HG03175 (cell line): ENCODE results near the gene PLA2G4D.
A peak's percentile ranks its signal among the peaks of the same experiment; 100 is the strongest.

Experiments used
- ATAC-seq: cut with Tn5 transposase; IDR thresholded peaks from one replicate; pipeline ENCODE4 v1.9.1; 2021; ENCODE audit warnings: mild to moderate bottlenecking, moderate library complexity; ENCODE audit not compliant: unreplicated experiment

Gene PLA2G4D

GRCh38 chr15:42056934-42057798 lies 37.2 kb downstream of the PLA2G4D start:
- no peak for ATAC-seq

- no peak for ATAC-seq
These were observed 40.4 kb downstream of the PLA2G4D start for GRCh38 chr15:42053914-42054313.

GRCh38 chr15:42053010-42053409 lies 41.4 kb downstream of the PLA2G4D start:
- ATAC-seq, result no peak

DNA sequence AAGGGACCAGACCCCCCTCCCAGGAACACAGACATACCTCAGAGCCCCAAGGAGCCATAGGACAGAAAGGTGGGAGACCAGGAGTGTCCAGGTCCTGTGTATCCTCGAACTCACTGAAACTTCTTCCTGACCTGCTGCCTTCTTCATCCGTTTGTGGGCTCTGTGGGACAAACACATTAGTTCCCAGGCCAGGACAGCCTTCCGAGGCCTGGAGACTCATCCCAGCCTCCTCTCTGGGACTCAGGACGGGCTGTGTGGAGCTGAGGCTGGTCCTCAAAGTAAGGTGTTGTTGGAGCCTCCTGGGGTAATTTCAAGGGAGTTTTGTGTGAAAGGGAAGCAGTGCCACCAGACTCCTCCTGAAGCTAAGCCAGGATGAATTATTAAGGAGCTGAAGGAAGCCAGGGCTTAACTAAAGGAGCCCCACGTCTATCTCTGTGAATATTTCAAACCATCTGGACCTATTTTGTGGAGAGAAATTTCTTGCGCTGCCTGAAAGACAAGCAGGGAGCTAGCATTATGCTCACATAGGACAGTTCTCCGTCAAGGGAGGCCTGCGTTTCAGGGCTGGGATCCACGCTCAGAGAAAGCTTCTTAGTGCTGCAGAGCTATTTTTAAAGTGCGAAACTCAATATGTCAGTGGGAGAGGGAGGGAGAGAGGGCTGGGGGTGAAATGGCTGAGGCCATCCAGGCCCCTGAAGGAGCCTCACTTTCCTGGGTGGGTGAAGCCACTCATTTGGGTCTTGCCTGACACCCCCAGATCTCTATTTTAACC lies 43.7 kb downstream of the PLA2G4D start:
- no peak for ATAC-seq

DNA sequence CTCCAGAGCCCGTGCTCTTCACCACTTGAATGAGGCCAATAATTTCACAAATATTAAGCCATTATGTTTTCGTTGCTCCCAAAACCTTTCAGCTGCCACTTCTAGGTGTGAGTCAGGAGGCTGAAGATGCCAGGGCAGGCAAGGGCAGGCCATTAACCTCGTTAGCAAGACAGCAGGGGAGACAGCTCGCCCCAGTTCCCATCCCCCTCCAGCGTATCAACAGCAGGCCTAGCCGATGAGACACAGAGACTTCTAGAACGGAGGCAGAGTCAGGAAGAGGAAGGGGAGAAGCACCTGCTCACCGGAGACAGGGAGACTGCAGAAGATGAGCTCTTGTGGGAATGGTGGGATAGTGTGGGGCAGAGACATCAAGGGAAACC lies 45.6 kb downstream of the PLA2G4D start:
- ATAC-seq, result no peak

DNA sequence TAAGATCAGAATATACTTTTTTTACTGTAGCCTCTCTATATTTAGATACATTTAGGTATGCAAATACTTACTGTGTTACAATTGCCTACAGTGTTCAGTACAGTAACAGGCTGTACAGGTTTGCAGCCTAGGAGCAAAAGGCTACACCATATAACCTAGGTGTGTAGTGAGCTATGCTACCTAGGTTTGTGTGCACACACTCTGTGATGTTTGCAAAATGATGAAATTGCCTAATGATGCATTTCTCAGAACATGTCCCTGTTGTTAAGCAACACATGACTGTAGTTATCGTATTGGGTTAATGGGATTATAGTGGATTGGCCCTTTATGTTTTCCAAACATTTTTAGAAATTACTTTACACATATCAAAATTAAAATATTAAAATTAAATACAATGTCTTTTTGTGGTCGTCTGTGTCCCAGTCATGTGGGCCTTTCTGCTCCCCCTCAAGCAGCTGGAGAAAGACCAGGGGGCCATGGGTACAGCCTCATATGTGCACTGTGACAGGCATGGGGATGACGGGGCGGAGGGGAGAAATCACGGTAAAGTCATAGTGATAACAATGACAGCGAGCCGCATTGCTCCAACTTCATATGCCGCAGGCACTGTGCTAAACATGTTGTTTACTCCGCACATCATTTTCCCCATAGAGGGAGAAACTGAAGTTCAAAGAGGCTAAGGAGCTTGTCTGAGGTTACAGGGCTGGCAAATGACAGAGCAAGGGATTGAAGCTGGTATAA lies 46.1 kb downstream of the PLA2G4D start:
- no peak for ATAC-seq

- no peak for ATAC-seq
These were observed 47.8 kb downstream of the PLA2G4D start for GRCh38 chr15:42046597-42046996.

- no peak for ATAC-seq
These were observed 49.1 kb downstream of the PLA2G4D start for GRCh38 chr15:42045211-42045615.

- no peak for ATAC-seq
These were observed 51.6 kb downstream of the PLA2G4D start for GRCh38 chr15:42042602-42043400.

DNA sequence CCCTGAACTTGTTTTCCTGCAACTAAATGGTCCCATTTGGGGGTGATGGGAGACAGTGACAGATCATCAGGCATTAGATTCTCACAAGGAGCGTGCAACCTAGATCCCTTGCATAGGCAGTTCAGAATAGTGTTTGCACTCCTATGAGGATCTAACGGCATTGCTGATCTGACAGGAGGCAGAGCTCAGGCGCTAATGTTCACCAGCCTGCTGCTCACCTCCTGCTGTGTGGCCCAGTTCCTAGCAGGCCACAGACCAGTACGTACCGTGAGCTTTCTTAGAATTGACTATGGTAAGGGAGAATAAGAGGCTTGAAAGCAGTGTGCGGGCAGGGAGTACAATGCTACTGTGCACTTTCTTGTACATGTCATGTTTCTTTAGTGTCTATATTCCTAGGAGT lies 56.0 kb downstream of the PLA2G4D start:
- no peak for ATAC-seq

- ATAC-seq, result no peak
These were observed 56.7 kb downstream of the PLA2G4D start for GRCh38 chr15:42037656-42038055.

DNA sequence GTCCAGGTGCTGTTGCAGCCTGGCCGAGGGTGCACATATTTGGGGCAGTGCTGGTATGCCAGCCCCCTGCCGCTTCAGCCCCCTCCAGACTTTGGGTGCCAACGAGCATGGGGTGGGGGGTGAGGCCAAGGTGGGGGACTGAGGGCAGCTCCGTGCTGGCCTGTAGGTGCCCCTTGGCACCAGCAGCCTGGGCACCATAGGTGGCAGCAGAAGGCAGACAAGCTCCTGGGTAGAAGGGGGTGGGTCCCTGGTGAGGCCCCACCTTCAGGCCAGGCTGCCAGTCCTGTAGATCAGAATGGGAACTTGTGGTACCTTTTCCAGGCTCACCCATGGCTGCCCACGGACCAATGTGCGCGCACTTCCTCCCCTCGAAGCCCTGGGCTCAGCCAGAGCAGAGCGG lies 57.4 kb downstream of the PLA2G4D start:
- no peak for ATAC-seq

DNA sequence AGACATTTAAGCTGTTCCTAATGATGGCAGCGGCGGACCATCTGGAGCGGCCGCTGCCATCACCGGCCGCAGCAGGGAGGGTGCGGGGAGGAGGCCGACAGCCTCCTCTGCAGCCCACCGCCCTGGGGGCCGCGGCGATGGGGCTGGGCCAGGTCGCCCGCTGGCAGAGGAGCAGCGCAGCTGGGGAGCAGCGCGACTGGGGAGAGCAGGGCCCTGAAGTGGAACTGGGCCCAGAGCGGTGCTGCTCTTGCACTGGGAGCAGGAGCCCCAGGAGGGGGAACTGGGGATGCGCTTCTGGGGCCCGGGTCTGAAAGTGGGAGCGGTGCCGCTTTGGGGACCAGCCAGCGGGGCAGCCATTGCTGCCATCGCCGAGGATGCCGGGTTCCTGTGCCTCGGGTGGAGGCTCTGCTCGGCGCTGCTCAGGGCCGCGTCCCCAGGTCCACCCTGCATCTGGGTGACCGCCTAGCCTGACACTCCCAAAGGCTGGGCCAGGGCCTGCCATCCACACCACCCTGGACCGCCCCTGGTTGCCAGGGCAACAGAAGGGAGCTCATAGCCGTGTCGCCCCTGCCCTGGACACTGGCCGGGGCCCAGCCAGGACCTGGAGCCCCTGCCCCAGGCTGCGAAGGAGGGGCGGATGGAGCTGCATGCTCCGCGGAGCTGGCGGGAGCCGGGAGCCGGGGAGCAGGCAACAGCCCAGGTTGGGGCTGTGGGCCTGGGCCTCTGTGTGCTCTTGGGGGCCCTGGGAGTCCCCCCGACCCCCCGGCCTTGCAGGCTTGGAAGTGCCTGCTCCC lies 58.1 kb downstream of the PLA2G4D start:
- no peak for ATAC-seq

- peak; percentile 79 for ATAC-seq
These were observed 59.0 kb downstream of the PLA2G4D start for GRCh38 chr15:42035435-42035761.

DNA sequence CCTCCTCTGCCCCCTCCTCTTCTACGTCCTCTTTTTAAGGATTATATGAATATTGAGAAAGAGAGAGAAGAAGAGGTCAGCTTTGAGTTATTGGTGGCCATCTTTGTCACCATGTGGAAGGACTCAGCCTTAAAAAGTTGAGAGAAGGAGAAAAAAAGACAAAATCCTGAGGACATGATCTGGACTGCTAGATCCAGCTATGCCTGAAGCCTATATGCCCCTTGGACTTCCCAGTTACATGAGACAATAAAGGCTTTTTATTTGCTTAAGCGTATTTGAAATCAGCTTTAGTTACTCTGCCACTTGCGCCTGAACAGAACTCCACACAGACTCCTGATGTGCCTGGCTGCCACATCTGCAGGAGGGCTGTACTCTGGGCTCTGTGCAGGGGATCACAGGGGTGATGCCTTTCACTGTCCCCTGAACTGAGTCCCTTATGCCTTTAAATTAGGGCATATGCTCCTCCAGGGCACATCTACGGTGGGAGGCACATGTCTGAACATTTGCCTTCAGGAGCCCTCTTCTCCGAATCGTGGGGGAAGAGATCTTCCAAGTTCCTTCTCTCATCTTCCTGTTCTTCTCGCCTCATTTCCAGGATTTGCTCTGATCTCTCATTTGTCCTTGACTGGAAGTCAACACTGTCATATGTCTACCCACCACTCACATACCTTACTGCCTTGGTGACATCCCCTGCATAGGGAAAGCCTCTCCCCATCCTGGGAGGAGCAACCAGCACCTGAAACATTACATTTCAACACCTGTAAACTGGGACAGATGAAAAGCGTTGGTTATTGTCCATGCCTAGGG lies 59.5 kb downstream of the PLA2G4D start:
- ATAC-seq, result no peak

GRCh38 chr15:42033214-42033873 lies 61.0 kb downstream of the PLA2G4D start:
- ATAC-seq, result no peak

GRCh38 chr15:42032376-42033213 lies 61.8 kb downstream of the PLA2G4D start:
- no peak for ATAC-seq
